ENCODE measurements around the gene TRAF2. TPM values are rescaled to one million over a fixed set of nuclear protein-coding genes. Genes with fewer than 3 reads are reported as not detected.

TRAF2 gene
- total and polyA plus RNA-seq, 2 of the 13 experiments (the other 11 are each of a cell fraction or from before 2014, with no cell fraction given): 12.4 to 13.6 TPM

DNA sequence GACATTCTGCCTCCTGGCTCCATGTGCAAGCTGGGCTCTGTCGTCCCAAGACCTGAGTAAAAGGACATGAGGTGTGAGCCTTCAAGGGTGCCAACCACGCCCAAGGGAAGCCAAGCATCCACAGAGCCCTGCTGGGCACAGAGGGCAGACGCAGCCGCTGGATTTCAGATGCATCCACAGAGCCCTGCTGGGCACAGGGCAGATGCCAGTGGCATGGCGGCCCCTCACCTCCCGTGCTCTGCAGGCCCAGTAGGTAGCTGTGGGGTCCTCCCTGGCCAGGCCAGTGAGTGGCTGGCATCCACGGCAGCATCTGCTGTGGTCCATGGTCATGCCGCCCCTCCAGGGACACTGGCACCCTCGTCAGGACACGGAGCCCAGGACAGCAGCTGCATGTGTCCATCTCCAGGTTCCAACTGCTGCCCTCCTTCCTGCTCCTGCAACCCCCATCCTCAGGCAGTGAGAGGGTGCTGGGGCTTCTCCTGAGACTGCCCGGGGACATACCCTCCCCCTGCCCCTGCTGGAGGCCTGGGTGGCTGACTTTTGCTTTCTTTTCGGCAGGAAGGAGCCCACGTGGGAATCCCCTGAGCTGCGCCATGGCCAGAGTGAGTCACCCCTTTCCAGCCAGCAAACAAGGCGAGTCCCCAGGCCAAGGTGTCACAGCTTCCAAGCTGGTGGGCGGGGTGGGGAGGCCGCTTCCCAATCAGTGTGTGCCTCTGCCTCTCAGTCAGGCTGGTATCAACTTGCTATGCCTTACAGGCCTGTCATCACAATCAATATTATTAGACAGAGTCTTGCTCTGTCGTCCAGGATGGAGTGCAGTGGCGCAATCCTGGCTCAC, 4.0 kb upstream of the TRAF2 start (continued):
- TF ChIP-seq, protein P1, sequence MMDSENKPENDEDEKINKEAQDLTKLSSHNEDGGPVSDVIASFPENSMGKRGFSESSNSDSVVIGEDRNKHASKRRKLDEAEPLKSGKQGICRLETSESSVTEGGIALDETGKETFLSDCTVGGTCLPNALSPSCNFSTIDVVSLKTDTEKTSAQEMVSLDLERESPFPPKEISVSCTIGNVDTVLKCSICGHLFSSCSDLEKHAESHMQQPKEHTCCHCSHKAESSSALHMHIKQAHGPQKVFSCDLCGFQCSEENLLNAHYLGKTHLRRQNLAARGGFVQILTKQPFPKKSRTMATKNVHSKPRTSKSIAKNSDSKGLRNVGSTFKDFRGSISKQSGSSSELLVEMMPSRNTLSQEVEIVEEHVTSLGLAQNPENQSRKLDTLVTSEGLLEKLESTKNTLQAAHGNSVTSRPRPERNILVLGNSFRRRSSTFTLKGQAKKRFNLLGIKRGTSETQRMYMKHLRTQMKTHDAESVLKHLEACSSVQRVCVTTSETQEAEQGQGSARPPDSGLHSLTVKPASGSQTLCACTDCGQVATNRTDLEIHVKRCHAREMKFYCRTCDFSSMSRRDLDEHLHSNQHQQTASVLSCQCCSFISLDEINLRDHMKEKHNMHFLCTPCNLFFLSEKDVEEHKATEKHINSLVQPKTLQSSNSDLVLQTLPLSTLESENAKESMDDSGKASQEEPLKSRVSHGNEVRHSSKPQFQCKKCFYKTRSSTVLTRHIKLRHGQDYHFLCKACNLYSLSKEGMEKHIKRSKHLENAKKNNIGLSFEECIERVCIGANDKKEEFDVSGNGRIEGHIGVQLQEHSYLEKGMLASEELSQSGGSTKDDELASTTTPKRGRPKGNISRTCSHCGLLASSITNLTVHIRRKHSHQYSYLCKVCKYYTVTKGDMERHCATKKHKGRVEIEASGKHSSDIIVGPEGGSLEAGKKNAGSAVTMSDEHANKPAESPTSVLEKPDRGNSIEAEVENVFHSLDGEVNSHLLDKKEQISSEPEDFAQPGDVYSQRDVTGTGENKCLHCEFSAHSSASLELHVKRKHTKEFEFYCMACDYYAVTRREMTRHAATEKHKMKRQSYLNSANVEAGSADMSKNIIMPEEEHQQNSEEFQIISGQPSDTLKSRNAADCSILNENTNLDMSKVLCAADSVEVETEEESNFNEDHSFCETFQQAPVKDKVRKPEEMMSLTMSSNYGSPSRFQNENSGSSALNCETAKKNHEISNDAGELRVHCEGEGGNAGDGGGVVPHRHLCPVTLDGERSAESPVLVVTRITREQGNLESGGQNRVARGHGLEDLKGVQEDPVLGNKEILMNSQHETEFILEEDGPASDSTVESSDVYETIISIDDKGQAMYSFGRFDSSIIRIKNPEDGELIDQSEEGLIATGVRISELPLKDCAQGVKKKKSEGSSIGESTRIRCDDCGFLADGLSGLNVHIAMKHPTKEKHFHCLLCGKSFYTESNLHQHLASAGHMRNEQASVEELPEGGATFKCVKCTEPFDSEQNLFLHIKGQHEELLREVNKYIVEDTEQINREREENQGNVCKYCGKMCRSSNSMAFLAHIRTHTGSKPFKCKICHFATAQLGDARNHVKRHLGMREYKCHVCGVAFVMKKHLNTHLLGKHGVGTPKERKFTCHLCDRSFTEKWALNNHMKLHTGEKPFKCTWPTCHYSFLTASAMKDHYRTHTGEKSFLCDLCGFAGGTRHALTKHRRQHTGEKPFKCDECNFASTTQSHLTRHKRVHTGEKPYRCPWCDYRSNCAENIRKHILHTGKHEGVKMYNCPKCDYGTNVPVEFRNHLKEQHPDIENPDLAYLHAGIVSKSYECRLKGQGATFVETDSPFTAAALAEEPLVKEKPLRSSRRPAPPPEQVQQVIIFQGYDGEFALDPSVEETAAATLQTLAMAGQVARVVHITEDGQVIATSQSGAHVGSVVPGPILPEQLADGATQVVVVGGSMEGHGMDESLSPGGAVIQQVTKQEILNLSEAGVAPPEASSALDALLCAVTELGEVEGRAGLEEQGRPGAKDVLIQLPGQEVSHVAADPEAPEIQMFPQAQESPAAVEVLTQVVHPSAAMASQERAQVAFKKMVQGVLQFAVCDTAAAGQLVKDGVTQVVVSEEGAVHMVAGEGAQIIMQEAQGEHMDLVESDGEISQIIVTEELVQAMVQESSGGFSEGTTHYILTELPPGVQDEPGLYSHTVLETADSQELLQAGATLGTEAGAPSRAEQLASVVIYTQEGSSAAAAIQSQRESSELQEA (CRISPR knock-in tag; IDR thresholded peaks at IDR 0.05; ENCODE audit: not compliant biosample characterization): peak; percentile 37
- TF ChIP-seq ZNF451 (CRISPR knock-in tag; IDR thresholded peaks at IDR 0.05) (no peak), RCOR2 (CRISPR knock-in tag; IDR thresholded peaks at IDR 0.05) (0 out of 2 replicates have a peak, but pooled peaks have one; percentile 62), TCF7 (IDR thresholded peaks at IDR 0.05; ENCODE audit: low read depth) (no peak), ZBTB20 (CRISPR knock-in tag; IDR thresholded peaks at IDR 0.05; ENCODE audit: borderline replicate concordance, low read depth) (no peak), SIN3A (IDR thresholded peaks at IDR 0.05; ENCODE audit: borderline replicate concordance, low read depth, low read length) (peak; percentile 93), KLF9 (CRISPR knock-in tag; IDR thresholded peaks at IDR 0.05; ENCODE audit: low read depth) (0 out of 2 replicates have a peak, but pooled peaks have one; percentile 28), MLLT10 (CRISPR knock-in tag; IDR thresholded peaks at IDR 0.05) (no peak), ZNF737 (CRISPR knock-in tag; IDR thresholded peaks at IDR 0.05; ENCODE audit: borderline replicate concordance) (no peak)
- TF ChIP-seq, protein P2, sequence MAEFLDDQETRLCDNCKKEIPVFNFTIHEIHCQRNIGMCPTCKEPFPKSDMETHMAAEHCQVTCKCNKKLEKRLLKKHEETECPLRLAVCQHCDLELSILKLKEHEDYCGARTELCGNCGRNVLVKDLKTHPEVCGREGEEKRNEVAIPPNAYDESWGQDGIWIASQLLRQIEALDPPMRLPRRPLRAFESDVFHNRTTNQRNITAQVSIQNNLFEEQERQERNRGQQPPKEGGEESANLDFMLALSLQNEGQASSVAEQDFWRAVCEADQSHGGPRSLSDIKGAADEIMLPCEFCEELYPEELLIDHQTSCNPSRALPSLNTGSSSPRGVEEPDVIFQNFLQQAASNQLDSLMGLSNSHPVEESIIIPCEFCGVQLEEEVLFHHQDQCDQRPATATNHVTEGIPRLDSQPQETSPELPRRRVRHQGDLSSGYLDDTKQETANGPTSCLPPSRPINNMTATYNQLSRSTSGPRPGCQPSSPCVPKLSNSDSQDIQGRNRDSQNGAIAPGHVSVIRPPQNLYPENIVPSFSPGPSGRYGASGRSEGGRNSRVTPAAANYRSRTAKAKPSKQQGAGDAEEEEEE (CRISPR knock-in tag; IDR thresholded peaks at IDR 0.05; ENCODE audit: borderline replicate concordance): no peak; the same call in 1 of the 2 replicates
- TF ChIP-seq, protein P3, sequence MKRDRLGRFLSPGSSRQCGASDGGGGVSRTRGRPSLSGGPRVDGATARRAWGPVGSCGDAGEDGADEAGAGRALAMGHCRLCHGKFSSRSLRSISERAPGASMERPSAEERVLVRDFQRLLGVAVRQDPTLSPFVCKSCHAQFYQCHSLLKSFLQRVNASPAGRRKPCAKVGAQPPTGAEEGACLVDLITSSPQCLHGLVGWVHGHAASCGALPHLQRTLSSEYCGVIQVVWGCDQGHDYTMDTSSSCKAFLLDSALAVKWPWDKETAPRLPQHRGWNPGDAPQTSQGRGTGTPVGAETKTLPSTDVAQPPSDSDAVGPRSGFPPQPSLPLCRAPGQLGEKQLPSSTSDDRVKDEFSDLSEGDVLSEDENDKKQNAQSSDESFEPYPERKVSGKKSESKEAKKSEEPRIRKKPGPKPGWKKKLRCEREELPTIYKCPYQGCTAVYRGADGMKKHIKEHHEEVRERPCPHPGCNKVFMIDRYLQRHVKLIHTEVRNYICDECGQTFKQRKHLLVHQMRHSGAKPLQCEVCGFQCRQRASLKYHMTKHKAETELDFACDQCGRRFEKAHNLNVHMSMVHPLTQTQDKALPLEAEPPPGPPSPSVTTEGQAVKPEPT (CRISPR knock-in tag; IDR thresholded peaks at IDR 0.05; ENCODE audit: low read depth): peak; percentile 63; the same call in 1 of the 2 replicates
- TF ChIP-seq, protein P4, sequence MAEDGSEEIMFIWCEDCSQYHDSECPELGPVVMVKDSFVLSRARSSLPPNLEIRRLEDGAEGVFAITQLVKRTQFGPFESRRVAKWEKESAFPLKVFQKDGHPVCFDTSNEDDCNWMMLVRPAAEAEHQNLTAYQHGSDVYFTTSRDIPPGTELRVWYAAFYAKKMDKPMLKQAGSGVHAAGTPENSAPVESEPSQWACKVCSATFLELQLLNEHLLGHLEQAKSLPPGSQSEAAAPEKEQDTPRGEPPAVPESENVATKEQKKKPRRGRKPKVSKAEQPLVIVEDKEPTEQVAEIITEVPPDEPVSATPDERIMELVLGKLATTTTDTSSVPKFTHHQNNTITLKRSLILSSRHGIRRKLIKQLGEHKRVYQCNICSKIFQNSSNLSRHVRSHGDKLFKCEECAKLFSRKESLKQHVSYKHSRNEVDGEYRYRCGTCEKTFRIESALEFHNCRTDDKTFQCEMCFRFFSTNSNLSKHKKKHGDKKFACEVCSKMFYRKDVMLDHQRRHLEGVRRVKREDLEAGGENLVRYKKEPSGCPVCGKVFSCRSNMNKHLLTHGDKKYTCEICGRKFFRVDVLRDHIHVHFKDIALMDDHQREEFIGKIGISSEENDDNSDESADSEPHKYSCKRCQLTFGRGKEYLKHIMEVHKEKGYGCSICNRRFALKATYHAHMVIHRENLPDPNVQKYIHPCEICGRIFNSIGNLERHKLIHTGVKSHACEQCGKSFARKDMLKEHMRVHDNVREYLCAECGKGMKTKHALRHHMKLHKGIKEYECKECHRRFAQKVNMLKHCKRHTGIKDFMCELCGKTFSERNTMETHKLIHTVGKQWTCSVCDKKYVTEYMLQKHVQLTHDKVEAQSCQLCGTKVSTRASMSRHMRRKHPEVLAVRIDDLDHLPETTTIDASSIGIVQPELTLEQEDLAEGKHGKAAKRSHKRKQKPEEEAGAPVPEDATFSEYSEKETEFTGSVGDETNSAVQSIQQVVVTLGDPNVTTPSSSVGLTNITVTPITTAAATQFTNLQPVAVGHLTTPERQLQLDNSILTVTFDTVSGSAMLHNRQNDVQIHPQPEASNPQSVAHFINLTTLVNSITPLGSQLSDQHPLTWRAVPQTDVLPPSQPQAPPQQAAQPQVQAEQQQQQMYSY (CRISPR knock-in tag; IDR thresholded peaks at IDR 0.05): no peak
